Midbrain (tissue), 1 donor: ENCODE measurements around the gene EEF1AKMT3.
"Not testable (repeated sequence)": the region's sequence is repeated elsewhere in the genome, so short reads cannot be mapped to it uniquely, and the experiment has no call there.

ENCODE experiments used
- DNase-seq: peaks from one replicate; lab custom pipeline; 2025; lab: John Stamatoyannopoulos, UW

EEF1AKMT3 gene

DNA sequence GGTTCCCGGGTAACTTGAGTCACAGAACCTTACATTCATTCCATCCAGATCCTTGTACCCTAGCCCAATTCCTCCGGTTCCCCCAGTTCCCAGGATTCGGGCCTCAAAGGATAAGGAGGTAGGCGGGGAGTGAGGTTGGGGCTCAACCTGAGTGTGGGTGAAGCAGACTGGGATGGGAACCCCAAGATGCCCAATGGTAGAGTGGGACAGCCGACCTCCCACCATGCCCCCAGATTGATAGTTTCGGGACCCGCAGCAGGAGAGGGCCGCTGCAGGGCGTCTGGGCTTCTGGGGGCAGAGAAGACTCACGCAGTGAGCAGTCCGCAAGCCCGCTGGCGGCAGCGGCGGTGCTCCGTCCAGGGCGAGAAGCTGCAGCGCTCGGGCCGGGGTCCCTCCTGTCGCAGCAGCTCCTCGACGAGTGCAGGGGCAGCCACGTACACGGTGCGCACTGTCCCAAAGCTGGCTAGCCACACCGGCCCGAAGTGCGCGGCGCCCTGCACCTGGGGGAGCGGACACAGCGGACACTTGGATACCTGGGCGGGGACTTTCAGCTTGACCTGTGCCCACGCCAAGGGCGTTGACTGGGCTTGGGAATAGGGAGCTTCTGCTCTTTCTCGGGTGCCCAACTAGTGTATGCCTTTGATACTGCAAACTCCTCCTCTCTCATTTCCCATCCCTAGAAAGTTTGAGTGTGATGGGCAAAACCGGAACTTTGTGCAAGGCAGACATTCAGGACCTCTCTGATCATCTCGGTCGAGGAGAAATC, 6.5 kb upstream of the EEF1AKMT3 start:
- no peak for DNase-seq

DNA sequence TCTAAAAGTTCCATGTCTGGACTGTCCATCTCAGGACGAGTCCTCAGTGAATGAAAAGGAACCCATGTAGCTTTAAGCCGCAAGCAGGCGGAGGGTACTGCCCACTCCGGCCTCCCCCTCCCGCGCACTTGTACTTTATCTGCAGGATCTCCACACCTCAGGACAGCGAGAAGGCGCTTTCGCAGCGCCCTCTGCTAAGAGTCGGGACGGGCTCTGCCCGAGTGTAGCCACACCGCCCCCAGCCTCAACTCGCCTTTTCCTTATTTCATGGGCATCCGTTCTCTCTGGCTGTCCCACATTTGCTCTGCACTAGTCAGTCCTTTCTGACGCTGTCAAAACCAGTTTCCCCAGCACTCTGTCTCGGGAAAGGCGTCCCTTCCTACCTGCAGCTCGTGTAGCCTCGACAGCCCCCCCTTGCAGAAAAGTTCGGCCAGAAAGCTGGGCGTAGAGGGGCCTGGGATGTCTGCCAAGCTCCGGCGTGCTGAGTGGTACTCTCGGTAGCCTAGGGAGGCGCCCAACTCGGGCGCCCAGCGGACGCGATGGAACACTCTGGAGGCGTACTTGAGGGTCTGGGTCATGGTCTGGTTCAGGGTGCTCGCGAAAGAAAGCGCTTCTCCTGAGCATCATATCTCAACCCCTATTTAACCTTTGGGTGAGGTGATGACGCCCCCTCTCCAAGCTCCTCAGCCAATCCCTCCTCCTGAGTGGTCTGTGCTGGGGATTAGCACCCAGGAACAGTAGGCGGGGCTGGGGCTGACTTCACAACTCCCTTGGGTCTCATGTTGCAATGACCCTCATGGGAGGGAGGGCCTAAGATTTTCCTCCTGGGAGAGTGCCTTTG, 5.7 kb upstream of the EEF1AKMT3 start, which contains the start of gene CYP27B1:
CYP27B1 (minus strand) TSS at position 615 of the 841 bp plus-strand sequence; CDS start at position 578, 37 bp downstream.
- DNase-seq: no peak

DNA sequence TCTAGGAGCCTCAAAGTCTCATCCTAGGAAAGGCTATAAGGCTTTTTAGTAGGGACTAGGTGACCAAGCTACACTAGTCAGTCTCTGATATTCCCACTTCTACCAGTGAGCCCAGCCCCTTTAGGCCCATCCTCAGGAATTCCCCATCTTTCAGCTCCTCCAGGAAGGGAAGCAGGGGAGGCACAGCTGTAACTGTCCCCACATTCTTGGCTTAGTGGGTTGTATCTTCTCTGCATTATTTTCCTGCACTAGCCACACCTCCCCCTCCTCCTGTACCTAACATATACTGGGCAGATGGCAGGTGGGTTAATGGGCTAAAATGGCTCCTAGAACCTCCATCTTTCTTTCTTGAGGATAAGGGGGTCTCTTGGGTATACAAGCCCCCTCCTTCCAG, 5.1 kb upstream of the EEF1AKMT3 start:
- DNase-seq: no peak

GRCh38 chr12:57767876-57768275, 4.5 kb upstream of the EEF1AKMT3 start:
- no peak for DNase-seq

DNA sequence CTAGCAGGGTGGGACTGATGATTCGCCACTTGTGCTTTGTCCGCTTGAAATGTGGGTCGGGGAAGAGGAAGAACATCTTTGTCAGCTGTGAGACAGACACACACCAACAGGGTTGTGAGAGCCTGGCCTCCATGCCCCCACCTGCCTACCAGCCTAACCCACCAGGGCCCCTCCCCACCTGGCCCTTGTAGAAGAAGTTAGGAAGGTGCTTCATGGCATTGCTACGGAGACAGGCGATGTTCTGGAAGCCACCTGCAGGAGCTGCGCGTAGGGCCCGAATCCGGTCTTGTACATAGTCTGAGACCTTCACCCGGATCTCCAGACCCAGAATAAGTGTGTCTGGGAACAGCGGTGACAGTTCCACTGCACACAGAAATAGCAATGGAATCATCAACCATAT, 2.8 kb upstream of the EEF1AKMT3 start:
- no peak for DNase-seq

- DNase-seq: no peak
These were observed 1.7 kb upstream of the EEF1AKMT3 start for GRCh38 chr12:57770734-57771133.

DNA sequence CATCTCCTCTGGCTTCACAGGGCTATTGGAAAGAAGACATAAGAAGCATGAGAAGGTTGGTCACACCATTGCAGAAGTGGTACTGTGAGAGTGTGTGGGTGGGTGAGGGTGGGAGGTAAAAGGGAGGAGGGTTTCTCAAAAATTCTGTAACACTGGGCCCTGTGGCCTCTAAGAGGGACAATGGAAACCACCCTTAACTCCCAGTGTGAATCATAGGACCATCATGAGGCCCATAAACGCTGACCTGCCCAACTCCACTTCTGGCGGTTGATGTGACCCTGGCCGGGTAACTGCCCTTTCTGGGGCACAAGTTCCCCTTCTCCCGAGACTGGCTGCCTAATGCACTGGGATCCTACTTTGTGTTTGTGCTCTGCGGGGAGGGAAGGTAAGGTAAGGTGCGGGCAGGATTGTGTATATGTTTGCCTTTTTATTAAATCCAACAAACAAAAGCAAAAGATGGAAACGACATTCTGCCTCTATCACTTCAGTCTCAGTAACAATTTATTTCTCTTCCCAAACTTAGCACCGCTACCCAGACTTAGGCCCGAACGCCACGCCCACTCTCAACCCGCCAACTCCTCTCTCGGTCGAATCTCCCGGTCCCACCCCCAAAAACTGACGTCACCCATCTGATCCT, 1.1 kb upstream of the EEF1AKMT3 start:
- no peak for DNase-seq

DNA sequence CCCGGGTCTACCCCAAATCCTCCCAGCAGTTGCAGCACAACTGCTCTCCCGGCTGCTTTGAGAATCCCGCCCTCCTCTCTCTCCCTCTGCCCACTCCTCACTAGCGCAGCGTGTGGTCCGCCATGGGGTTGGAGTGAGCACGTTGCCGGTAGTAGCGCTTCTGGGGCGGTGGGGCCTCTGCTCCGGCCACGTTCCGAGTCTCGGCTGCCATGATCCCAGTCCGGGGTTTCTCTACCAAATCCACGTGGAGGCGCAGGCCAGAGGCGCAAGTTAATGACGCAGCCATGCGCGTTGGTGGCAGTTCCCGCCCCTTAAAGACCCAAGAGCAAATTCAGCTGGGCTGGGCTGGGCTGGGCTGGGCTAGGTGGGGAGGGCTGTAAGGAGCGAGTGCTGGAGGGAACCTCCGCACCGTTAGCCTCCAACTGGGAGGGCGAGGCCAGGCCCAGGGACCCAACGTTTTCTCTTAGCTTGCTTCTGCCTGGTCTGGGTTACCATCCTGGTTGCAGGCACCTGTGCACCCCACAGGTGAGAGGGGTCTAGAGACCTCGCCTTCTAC, 463 bp upstream of the EEF1AKMT3 start, which contains the start of gene METTL1:
METTL1 (minus strand) TSS at position 233 of the 556 bp plus-strand sequence; CDS start at position 211, 22 bp downstream.
- peak; percentile 95 for DNase-seq

GRCh38 chr12:57774634-57775033, 2.2 kb downstream of the EEF1AKMT3 start:
- not testable (repeated sequence) for DNase-seq

- DNase-seq: no peak
These were observed 2.6 kb downstream of the EEF1AKMT3 start for GRCh38 chr12:57775044-57775443.

DNA sequence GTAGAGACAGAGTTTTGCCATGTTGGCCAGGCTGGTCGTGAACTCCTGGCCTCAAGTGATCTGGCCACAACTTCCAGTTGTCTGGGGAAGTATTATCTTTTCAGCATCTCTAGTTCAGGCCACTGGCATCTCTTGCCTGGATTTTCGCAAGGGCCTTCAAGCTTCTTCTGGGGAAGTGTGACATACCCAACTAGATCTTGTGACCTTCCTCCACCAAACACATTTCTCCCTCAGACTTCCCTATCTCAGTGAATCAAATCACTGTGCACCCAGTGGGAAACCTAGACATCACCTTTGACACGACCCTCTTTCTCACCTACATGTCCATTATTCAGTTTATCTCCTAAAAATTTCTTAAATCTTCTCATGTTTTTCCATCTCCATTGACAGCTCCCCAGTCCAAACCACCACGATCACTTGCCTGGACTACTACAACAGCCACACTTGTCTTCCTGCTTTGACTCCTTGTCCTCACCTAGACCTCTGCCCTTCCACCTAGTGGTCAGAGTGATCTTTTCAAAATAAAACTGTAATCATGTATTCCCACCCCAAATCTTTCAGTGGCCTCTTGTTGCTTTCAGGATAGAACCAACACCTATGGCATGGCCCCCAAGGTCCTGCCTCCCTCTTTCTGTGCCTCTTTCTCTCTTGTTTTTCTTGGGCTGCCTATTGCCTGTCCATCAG, 3.3 kb downstream of the EEF1AKMT3 start:
- DNase-seq: no peak

DNA sequence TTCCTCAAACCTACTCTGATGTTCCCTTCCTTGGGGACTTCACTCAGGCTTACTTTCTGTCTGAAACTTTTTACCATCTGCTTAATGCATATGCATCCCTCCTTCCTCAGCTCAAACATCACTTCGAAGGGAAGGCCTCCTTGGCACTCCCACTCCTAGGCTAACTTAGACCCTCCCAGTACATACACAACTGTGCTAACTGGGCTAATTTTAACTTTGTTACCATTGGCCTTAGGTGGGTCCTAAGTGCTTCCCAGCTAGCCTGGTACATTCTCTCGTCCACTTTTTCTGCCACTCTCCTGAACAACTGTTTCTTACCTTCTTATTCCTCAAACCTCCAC, 3.8 kb downstream of the EEF1AKMT3 start:
- no peak for DNase-seq

DNA sequence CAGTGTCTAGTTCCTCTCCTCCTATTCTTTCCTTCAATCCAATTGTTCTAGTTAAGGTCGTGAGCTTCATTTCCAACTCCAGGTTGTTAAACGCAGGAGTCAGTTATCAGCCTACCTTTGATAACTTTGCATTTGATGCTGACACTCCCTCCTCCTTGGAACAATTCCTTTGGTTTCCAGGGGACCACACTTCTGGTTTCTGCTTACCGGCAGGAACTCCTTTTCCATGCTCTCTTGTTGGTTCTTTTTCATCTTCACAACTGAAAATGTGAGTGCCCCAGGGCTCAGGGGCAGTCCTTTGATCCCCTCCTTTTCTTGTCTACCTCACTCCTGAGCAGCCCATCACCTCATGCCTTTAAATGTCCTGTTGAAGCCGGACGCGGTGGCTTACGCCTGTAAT, 5.0 kb downstream of the EEF1AKMT3 start:
- DNase-seq: no peak

- no peak for DNase-seq
These were observed 5.5 kb downstream of the EEF1AKMT3 start for GRCh38 chr12:57777911-57778310.

DNA sequence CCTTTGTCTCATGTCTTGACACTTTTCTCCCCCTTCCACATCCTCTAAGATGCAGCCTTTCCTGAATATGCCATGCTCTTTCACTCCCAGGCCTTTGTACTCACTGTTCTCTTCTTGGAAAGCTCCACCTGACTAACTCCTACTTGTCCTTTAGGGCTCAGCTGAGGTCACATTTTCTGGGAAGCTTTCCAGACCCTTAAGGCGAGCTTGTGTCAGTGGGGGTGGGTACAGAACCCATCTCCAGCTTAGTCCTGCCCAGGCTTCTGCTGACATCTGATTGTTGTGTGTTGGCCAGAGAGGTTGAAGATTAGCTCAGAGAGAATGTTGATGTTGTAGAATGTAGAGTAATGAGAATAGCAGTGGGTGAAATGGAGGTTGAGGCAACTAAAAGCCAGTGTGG, 7.3 kb downstream of the EEF1AKMT3 start:
- DNase-seq: no peak

DNA sequence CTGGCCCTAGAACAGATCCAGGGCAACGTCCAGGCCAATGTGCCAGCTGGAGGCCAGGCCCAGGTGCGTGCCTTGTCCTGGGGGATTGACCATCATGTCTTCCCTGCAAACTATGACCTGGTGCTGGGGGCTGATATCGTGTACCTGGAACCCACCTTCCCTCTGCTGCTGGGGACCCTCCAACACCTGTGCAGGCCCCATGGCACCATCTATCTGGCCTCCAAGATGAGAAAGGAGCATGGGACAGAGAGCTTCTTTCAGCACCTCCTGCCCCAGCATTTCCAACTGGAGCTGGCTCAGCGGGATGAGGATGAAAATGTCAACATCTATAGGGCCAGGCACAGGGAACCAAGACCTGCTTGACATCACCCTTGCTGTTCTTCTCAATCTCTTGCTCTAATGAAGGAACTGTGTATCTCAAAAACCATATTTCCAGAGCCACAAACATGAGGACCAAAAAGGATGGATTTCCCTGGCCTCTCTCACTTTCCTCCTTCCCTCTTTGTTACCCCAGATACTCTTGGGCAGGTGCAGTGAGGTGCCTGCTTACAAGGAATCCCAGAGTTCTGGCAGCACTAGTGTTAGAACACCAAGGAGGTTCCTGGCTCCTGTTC, 8.0 kb downstream of the EEF1AKMT3 start:
- DNase-seq: no peak

DNA sequence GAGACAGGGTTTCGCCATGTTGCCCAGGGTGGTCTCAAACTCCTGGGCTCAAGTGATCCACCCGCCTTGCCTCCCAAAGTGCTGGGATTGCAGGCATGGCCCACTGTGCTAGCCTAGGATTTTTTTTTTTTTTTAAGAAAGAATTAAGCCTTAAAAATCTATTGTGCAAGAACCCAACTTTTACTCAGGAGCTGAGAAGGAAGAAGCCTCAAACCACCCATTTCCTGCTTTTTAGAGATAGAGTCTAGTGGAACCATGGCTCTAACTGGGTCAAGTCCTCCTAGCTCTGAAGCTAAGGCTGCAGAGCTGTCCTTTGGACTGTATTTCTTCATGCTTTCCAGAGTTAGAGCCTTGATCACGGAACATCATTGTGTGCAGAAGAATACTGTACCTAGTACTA, 8.8 kb downstream of the EEF1AKMT3 start:
- no peak for DNase-seq

DNA sequence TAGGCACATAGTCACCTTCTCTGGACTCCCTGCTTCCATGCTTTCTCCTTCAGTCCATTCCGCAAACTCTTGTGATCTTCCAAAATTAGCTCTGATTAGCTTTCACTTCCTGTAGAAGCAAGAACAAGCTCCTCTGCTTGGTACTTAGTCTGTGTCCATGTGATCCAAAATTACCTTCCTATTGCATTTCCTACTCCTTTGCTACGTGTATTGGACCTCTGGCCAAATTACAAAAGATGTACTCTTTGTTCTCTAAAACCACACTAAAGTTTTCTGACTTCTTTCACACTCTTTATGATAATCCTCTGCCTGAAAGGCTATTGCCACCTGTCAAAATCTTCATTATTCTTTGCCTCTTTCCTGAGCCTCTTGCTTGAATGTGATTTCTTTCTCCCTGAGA, 9.4 kb downstream of the EEF1AKMT3 start:
- DNase-seq: no peak

DNA sequence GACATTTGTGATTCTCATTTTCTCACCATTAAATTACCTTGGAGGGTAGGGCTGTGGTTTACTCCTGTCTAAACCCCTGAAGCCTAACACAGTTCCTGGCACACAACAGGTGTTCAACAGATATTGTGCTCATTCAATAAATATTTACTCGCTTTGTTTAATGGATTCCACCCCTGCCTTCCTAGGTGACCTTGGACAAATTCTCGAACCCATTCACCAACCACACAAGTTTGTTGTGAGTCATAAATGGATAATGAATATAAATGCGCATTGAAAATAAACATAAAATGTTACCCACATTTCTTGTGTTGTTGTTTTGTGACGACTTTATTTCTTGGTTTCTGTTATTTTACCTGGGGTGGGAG, 9.8 kb downstream of the EEF1AKMT3 start:
- no peak for DNase-seq

- peak; percentile 96 for DNase-seq
These were observed 10.4 kb downstream of the EEF1AKMT3 start, which contains the start of gene TSFM for GRCh38 chr12:57782608-57783465. Gene TSFM (plus strand): TSS chr12:57782787. CDS start chr12:57782802, 15 bp downstream.
